ENCODE results near the gene FLAD1. TPM values are rescaled to one million over a fixed set of nuclear protein-coding genes. Genes with fewer than 3 reads are reported as not detected.

Gene FLAD1
- total RNA-seq, 1 experiment from 2014 or later, result 97.0 TPM

DNA sequence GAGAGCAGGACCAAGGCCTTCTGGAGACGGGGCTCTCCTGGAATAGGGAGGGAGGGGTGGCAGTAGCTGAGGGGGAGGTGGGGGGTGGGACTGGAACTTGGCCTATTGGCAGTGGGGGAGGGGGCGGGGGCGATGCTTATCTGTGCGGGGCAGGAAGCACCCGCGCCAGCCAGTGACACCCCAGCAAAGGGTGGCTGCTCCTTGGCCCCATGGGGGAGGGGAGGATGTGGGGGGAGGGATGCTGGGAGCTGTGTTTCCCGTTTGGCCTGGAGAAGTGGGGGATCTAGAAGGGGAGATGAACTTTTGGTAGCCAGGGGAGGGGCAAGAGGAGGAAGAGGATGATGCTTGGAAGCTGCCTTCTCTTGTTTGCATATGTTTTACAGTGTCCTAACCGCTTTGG is 30.5 kb downstream of the FLAD1 start:
- no peaks in the 10 kb centered on the region; the same call in 1 of the 2 replicates for H3K79me2 ChIP-seq (ENCODE audit: insufficient read depth, low read length)
- no peak overlapping the region for H4K91ac ChIP-seq (ENCODE audit: insufficient read length, low read depth, low read length)
- H3K18ac ChIP-seq (ENCODE audit: insufficient read length, low read depth, low read length), result no peak overlapping the region
- no peak overlapping the region for H3K14ac ChIP-seq (ENCODE audit: insufficient read depth, low read length)
- no peak overlapping the region for H2AK5ac ChIP-seq (ENCODE audit: insufficient read length, low read length)
- no peak overlapping the region for H4K5ac ChIP-seq (ENCODE audit: insufficient read length, low read depth, low read length)
- H3K27me3 Mint-ChIP-seq (ENCODE audit: low read depth), result no peaks in the 10 kb centered on the region
- no peaks in the 10 kb centered on the region for H3K9me3 ChIP-seq (ENCODE audit: control insufficient read depth, low read depth, low read length)
- no peak overlapping the region for H2BK5ac ChIP-seq (ENCODE audit: insufficient read length, low read length)
- H2BK12ac ChIP-seq (ENCODE audit: insufficient read length, low read depth, low read length), result no peak overlapping the region
- H2BK120ac ChIP-seq (ENCODE audit: low read depth, low read length, poor library complexity, severe bottlenecking), result no peak overlapping the region
- no peaks in the 10 kb centered on the region for H4K20me1 ChIP-seq (ENCODE audit: control insufficient read depth, insufficient read depth, insufficient read length)
- no peak overlapping the region for H2BK20ac ChIP-seq (ENCODE audit: low read depth, low read length, poor library complexity, severe bottlenecking)
- no peaks in the 10 kb centered on the region for H3K23me2 ChIP-seq (ENCODE audit: insufficient read length, low read depth, low read length, poor library complexity, severe bottlenecking)
- no peak for DNase-seq
- H3K4me3 Mint-ChIP-seq, result no peak overlapping the region
- no peaks in the 10 kb centered on the region; a peak in 1 of 5 replicates for H3K9me3 Mint-ChIP-seq
- no peak overlapping the region for H3T11ph ChIP-seq (ENCODE audit: low read length)
- H4K8ac ChIP-seq (replicated peaks; ENCODE audit: insufficient read length, low read depth, low read length), result no peak overlapping the region
- H3K4ac ChIP-seq (ENCODE audit: low read depth, low read length), result no peak overlapping the region
- no peak overlapping the region for H3K27ac ChIP-seq (ENCODE audit: insufficient read length, low read depth, low read length)
- H3K4me1 ChIP-seq (ENCODE audit: insufficient read depth, low read length), result peaks cover 3% of the 10 kb centered on the region; the same call in 1 of the 2 replicates
- TF ChIP-seq, protein P1, sequence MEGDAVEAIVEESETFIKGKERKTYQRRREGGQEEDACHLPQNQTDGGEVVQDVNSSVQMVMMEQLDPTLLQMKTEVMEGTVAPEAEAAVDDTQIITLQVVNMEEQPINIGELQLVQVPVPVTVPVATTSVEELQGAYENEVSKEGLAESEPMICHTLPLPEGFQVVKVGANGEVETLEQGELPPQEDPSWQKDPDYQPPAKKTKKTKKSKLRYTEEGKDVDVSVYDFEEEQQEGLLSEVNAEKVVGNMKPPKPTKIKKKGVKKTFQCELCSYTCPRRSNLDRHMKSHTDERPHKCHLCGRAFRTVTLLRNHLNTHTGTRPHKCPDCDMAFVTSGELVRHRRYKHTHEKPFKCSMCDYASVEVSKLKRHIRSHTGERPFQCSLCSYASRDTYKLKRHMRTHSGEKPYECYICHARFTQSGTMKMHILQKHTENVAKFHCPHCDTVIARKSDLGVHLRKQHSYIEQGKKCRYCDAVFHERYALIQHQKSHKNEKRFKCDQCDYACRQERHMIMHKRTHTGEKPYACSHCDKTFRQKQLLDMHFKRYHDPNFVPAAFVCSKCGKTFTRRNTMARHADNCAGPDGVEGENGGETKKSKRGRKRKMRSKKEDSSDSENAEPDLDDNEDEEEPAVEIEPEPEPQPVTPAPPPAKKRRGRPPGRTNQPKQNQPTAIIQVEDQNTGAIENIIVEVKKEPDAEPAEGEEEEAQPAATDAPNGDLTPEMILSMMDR (conservative IDR thresholded peaks at IDR 0.05), result no peak
- no peak overlapping the region for H3K9ac ChIP-seq (ENCODE audit: extremely low read depth, insufficient read length, low read length)
- H2BK15ac ChIP-seq (ENCODE audit: low read depth, low read length), result no peak overlapping the region
- peaks cover 8 to 33% (median 18%) of the 10 kb centered on the region in 3 experiments; a peak in 6 of 7 replicates for H3K36me3 Mint-ChIP-seq (ENCODE audit: insufficient read depth in 1 of 3, low read depth in 3 of 3)
- H2AFZ ChIP-seq (ENCODE audit: low read length), result no peak overlapping the region
- WGBS (ENCODE audit: extremely low coverage, insufficient read length, low lambda C conversion rate), result no CpG with 5 or more reads among the region's 8 CpGs
- peaks cover 36 to 65% of the 10 kb centered on the region in 2 experiments for H3K4me1 Mint-ChIP-seq
- no peaks in the 10 kb centered on the region for H3K79me1 ChIP-seq (ENCODE audit: insufficient read depth, low read depth, low read length, poor library complexity, severe bottlenecking)
- H3K27me3 ChIP-seq (ENCODE audit: insufficient read depth, low read length), result no peaks in the 10 kb centered on the region
- no peak overlapping the region for H3K23ac ChIP-seq (ENCODE audit: insufficient read length, low read depth, low read length)
- no peak overlapping the region for H3K4me2 ChIP-seq (ENCODE audit: insufficient read depth, insufficient read length, low read length)
- H3K56ac ChIP-seq (ENCODE audit: insufficient read length, low read depth, low read length), result no peak overlapping the region
- no peak overlapping the region for H3K27ac Mint-ChIP-seq

All from H9 (cell line).